CMK (cell line): ENCODE data around the gene SLC35F1.
"Not testable (repeated sequence)": the region's sequence is repeated elsewhere in the genome, so short reads cannot be mapped to it uniquely, and the experiment has no call there.

Experiments used
- DNase-seq: peaks from one replicate; pipeline ENCODE4 v3.0.0-alpha.2; 2010; ENCODE audit warnings: low read depth

SLC35F1 gene

DNA sequence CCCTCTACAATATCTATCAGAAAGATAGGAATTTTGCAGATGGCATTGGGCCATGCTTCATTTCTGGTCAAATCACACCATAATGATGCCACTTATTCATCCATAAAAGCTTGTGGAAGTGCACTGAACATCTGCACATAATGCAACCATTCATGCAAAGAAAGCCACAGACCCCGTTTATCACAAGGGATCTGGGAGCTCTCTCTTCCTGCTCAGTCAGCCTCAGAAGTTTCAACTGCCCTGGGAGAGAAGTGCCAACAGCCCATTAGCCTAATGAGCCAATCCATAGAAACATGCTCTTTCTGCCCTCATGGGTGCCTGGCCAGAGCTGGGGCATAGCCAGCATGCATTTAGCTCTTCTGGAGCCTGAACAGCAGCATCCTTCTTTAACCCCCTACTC is 85.8 kb downstream of the SLC35F1 start:
- no peak for DNase-seq

DNA sequence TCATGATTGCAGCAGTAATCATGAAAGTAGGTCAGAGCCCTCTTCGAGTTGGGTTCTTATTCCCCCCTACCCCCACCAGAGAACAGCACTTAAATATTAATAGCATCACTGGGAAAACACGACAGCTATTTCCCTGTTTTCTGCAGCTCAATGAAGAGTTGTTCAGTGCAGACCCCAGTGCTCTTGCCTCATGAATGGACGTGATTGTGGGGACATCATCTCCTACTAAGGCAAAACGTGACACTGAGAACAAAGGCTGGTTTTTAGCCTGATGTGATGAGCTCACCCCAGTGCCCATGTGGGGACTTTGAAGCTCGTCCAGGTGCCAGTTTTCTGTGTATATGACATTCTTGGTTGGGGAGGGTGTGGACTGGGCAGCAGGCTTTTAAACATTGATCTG is 105.9 kb downstream of the SLC35F1 start:
- DNase-seq = no peak

DNA sequence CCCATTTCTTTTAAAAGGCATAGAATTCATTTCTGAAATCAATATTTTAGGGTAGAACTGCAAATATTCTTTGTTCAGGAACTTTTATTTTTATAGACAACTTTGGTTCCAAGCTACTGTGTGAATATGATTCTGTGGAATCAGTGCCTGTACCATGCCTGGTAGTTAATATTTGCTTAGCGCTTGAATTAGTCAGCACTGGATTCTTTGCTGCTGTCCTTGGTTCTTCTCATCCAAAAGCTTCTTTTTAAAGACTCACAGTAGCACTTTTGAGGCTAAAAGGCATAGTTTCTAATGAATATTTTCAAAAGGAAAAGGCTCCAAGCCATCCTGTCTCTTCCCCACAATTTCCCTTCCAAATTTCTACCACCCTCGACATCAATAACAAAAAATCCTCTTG is 109.5 kb downstream of the SLC35F1 start:
- no peak for DNase-seq

DNA sequence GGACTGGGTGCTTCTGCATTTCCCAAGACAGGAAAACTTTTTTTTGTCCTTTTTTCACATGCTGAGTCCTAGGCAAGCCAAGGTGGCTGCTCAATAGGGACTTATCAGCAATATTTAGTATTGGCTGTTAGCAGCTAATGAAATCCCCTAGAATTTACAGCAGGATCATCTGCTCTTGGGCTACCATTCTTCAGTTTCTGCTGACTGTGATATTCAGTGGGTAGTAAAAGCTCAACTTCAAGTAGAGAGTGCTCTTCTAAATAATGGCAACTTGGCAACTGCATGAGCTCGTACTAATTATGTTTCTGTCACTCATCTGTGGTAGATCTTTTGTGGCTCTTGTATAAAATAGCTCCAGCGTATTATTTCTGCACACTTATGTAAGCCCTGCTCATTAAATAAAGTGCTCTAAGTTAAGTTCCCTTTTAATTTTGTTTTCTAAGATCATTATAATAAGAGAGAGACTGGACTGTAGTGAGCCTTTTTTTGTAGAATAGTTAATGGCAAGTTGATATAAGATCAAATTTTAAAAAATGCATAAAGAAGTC is 110.3 kb downstream of the SLC35F1 start:
- no peak for DNase-seq

DNA sequence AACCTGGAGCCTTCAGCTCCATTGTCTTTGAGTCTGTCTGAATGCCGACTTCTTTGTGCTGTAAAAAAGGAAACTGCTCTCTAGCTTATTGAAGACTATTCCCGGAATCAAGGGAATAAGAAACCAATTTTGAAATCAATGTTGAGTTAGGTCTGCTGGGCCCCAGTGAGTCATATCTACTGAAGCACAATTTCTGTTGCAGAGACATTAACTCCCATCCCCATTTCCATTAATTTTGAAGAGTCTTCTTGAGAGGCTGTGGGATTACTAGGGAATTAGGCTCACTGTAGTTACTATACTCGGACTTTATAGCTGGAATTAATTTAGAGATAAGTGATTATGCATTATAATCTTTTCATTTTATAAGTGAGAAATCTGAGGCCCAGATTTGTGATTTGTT is 116.7 kb downstream of the SLC35F1 start:
- DNase-seq = no peak

DNA sequence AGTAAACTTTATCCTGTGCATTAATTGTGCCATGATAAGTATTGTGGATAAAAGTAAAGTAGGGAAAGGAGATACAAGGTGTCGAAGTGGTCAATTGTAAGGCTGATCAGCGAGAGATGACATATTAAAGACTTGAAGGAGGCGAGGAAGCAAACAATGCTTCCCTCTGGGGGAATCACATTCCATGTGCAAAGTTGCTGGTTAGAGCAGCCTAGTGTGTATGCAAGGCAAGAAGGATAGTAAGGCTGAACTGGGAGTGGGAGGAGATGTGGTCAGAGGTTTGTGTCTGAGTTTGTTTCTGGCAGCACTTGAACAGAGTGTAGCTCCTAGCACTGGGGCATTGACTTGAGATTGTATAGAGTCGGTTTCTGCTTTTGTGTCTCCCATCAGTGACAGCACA is 122.9 kb downstream of the SLC35F1 start:
- no peak for DNase-seq

DNA sequence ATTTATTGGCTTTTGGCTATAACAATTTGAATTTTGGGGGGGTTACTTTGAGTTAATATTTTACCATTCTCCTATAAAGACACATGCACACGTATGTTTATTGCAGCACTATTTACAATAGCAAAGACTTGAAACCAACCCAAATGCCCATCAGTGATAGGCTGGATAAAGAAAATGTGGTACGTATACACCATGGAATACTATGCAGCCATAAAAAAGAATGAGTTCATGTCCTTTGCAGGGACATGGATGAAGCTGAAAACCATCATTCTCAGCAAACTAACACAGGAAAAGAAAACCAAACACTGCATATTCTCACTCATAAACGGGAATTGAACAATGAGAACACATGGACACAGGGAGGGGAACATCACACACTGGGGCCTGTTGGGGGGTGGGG is 130.4 kb downstream of the SLC35F1 start:
- not testable (repeated sequence) for DNase-seq

DNA sequence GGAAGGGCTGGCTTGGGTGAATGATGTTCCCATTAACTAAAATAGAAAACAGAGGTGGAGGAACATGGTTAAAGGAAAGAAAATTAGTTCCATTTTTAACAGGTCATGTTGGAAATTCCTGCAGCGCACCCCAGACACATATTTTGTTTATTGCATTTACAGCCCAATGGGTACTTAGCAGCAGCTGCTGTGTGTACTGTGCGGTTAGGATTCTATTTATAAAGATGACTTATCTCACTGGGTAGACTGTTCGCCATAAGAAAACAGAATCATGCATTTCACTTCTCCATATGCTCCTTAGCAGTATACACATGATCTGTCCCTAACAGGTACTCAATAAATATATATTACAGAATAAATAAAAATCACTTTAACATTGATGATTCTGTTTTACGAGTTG is 135.8 kb downstream of the SLC35F1 start:
- DNase-seq = no peak

DNA sequence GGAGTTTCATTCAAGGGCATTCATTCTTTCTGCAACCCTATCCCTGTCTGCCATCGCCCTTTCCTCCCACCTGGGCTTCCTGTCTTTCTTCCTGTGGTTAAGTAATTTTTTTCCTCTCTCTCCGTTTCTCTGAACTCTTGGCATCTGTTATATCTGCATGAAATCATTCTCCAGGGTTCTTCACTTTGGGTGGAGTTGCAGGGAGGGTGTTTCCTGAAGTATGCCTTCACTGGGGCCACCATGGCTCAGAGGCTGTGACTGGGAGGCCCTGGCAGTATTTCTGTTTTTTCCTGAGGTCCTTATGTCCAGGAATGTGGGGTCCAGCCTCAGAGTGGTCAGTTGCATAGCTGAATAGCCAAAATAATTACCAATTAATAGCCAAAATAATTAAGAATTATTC is 137.2 kb downstream of the SLC35F1 start:
- no peak for DNase-seq

DNA sequence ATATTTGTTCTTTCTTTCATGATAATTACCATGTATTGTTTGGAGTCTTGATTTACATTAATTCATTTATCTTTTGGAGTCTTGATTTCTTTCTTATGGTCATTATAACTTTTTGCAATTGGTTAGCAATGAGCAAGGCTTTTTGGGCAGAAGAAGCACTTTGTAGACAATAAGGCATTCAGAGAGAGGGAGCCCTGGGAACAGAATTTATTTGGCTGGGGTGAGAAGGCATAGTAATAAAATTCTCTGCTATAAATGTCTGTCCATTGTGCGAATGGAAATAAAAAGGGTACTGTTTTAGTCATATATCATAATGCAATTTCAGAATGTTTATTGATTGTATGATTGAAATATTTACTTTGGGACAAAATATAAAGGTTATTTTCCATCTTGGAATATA is 147.0 kb downstream of the SLC35F1 start:
- no peak for DNase-seq

DNA sequence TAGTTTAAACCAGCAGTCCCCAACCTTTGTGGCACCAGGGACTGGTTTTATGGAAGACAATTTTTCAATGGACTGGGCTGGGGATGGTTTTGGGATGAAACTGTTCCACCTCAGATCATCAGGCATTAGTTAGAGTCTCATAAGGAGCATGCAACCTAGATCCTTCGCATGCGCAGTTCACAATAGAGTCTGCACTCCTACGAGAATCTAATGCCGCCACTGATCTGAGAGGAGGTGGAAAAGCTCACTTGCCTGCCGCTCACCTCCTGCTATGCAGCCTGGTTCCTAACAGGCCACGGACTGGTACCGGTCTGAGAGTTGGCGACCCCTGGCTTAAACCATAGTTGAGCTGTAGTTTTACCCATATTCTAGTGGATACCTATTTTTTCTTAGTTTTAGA is 154.6 kb downstream of the SLC35F1 start:
- no peak for DNase-seq

DNA sequence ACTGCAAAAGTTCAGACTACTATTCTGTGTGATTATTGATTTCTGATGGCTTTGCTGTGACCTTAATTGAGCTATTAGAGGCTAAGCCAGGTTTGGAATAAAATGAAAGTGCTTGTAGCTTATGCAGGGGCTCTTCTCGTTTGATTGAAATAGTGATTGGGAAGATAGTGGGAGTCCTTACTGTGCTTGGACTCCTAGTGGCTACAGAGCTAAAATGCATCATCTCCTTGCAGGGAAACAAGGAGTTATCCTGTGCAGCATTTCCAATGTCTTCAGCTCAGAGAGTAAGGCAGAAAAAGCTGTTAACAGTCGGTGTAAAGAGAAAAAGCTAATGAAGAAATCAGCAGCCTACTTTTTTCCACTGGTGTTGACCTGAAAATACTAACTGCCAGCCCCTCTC is 173.5 kb downstream of the SLC35F1 start:
- DNase-seq = no peak

DNA sequence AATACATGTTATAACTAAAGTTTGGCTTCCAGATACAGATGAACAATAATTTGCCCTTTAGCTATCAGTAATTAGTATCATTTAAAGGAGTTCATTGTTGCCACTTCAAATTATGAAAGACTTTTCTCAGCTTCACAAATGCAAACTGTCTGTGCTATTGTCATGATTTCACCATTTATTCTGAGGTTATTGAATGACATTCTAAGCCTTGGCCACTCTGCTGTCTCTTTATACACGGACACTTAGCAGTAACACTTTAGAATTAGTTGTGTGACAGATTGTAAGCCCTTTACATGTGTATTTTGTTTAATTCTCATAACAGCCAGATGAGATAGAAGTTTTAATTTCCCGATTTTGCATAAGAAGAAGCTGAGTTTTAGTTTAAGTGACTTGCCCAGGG is 176.6 kb downstream of the SLC35F1 start:
- DNase-seq = no peak

DNA sequence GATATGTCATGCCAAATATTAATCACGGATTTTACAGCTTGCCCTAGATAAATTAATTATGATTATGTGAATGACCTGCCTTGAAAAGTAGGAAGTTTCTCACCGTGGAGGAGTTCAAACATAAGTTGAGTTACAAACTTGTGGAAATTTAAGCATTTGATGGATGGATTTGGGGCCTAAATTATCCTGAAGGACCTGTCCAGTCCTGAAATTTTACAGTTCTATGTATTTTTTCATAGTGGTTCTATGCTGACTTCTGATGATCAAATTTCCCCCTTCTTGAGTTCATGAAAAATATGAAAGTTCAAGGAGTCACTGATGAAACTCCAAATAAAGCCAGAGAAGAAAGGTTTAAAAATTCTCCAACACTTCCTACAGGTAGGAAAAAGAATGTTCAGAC is 178.6 kb downstream of the SLC35F1 start:
- DNase-seq = no peak

DNA sequence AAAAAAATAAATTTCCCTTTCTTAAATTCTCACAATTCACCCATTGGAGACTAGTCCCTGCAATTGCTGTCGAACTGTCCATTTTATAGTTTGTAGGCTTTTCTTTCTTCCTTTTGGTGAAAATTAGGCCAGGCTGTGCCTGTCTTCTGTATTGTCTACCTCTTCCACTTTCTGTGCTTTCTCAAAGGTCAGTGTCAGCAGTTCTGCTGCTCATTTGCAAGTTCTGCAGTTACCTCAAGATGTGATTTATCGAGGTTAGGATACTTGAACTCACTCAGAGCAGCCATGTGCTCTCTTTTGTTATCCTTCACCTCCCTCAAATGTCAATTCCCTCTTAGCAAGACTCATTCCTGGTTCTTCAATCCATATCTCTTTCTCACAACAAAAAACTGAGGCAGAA is 179.1 kb downstream of the SLC35F1 start:
- DNase-seq = no peak

DNA sequence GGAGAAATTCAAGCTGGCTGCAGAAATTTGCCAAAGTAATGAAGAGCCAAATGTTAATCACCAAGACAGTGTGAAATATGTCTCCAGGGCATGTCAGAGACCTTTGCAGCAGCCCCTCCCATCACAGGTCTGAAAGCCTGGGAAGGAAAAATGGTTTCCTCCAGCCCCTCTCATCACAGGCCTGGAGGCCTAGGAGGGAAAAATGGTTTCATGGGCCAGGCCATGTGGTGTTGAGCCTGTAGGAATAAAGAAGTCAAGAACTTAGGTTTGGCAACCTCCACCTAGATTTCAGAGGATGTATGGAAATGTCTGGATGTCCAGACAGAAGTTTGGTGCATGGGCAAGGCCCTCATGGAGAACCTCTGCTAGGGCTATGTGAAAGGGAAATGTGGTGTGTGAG is 185.0 kb downstream of the SLC35F1 start:
- no peak for DNase-seq

DNA sequence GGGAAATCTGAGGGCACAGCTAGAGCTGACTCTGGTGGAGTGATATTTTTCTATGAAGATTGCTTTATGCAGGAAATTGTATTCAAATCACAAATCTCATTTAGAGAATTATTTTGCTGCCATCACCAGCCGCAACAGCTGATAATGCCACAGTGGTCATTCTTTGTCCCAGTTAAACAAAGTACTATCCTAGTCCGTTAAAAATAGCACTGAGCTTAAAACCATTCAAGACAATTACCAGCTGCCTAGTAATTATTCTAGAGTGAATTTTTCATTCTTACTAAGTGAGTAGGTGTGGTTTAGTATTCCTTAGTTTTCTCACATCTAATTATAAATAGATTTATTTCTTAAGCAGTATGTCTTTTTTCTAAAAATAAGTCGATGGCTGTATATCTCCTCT is 190.5 kb downstream of the SLC35F1 start:
- DNase-seq = no peak

DNA sequence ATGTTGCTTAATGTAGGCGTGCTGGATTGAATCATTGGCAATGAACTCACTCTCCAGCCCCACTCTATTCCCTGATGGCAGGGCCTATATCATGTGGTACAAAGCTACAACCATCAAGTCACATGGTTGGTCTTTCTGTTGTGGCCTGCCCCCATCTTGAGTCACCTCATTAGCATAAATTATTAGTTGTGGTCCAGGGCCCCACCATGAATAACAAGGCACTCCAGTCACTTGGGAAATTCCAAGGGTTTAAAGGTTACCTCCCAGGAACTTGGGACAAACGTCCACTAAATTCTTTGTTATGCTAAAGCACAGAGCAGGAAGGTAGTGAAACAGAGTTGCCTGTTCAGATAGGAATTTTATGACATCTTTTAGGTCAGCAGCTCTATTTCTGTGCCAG is 193.7 kb downstream of the SLC35F1 start:
- DNase-seq = no peak

DNA sequence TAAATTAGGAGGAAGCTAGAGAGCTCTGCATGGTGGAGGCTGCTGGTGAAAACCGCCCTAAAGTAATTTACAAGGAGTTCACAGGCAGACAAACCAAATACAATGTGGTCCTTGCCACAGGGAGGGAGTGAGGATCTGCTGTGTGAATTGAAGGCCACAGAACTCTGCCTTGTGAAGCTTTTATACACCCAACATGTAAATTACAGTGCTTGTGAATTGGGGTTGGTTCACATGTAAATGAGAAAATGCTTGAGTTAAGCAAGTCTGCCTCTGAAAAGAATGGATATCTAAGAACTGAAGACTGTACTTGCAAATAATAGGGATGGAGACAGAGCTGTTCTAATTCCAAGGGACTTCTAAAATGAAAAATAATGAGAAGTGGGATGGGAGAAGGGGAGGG is 194.2 kb downstream of the SLC35F1 start:
- DNase-seq = no peak

DNA sequence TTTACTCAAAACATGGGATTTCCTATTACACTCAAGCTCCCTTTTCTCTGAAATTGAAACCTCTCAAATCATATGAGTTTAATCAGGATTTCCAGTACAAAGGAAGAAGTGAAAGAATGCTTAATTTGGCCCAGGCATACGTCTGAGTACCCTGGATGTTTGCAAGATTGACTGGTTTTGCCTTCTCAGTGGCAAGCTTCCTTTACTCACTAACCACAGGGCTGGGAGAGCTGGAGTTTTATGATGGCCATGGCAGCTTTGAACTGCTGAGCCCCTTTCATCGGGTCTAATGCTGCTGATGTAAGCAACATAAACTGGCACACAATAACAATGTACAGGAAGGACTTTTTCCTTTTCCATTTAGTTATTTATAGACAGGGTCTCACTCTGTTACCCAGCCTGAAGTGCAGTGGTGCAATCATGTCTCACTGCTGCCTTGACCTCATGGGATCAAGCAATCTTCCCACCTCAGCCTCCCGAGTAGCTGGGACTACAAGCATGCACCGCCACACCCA is 194.8 kb downstream of the SLC35F1 start:
- DNase-seq = no peak

DNA sequence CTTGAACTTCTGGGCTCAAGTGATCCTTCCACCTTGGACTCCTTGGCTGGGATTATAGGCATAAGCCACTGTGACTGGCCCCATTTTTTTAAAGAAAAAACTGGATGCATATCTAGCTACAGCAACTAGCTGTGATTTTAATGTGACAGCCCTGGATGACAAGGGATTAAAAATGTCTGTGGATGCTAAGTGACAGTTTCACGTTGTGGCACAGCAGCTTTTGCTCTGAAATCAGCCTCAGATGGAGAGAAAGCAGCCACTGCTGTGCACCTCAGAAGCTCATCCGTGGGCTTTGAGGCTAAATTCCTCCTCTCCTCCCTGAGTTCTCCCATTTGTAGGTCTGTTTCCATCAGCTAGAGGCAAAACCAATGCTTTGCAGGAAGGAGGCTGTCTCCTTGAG is 195.3 kb downstream of the SLC35F1 start:
- DNase-seq = no peak

DNA sequence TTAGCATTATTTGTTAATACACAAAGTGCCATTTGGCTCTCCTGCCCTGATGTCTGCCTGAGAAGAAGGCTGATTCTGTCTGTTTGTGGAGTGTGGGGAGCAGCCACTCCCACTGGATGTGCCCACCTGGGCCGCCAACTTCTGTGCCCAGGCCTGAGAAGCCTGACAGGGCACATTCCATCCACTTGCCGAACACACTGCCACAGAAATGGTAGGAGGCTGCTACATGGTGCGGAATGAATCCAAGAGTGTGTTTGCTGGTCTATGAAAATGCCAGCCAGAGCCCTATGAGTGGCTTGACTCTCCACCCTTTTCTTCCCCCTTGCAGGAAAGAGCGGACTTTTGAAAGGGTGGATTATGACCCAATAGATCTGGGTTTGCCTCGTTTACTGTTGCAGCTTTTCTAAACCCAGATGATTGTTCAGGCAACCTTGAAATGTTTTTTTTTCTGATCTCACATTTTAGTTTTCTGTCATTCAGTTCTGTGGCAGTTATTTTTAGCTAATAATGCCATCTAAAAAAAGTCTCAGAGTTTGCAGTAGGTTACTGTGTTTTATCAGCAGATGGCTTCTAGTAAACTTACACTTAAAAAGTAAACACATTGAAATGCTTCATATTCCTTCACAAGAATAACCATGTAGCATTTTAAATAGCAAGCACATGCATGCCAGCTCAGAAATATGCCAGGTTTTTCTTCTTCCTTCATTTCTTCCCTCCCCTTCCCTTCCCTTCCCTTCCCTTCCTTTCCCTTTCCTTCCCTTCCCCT is 196.5 kb downstream of the SLC35F1 start:
- DNase-seq = no peak

DNA sequence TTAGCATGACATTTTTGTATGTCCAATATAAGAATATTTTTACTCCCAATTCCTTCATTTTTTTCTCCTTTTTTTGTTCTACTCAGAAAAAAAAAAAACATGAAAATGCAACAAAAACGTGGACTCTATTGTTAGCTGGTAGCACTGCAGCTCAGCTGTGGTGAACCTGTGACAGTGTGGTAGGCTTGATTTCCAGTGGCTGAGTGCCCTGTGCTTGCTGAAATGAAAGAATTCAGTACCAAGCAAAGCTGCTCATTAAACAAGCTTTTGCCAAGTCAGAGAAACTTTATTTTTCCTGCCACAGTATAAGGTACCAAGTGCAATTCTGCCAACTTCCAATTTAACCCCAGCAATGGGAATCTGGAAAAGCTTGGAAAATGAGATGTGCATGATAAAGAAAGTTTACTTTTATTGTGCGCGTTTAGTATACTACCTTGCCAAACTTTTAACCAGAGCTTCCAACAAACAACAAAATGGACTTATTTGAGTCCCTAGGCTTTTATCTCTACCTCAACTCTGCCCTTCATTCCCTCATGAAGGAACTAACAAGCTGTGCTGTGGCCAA is 215.2 kb downstream of the SLC35F1 start:
- no peak for DNase-seq

DNA sequence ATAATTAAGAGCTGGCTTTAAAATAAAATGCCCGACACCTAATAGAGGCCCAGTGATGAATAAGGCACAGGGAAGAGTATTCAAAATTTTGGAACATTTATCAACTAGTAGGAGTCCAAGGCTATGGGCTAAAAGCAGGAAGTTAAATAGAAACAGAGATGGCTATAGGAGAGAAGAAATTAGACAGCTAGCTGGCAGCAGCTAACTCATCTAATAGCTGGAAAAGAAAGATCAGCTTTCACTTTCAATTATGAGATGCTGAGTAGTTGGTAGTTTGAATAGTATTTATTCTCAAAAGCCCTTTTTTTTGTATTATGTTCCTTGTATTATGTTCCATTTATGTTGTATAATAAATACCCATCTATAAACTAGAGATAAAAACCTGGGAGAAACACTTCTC is 215.7 kb downstream of the SLC35F1 start:
- no peak for DNase-seq
